ENCODE measurements around the gene MRGPRF. TPM values are rescaled to one million over a fixed set of nuclear protein-coding genes. Genes with fewer than 3 reads are reported as not detected.

The MRGPRF gene
- 18.9 TPM for polyA plus RNA-seq (ENCODE audit: insufficient read length)
- long read RNA-seq, donor 1, transcript MRGPRF-201 (3 exons, 2,295 nt): major isoform, 17 of 17 reads
- long read RNA-seq, donor 1, partial matches to known transcripts: 0 of 17 reads
- long read RNA-seq, donor 1, other reads (novel, unspliced or antisense): 0 of 17 reads
- long read RNA-seq, donor 2, transcript MRGPRF-201 (3 exons, 2,295 nt): major isoform, 10 of 10 reads
- long read RNA-seq, donor 2, partial matches to known transcripts: 0 of 10 reads
- long read RNA-seq, donor 2, other reads (novel, unspliced or antisense): 0 of 10 reads
- long read RNA-seq, donor 3, partial matches to known transcripts: 0 of 5 reads
- long read RNA-seq, donor 3, other reads (novel, unspliced or antisense): 0 of 5 reads
- long read RNA-seq, donor 4, partial matches to known transcripts: 0 of 1 reads
- long read RNA-seq, donor 4, other reads (novel, unspliced or antisense): 0 of 1 reads
- long read RNA-seq, donor 5, transcript MRGPRF-201 (3 exons, 2,295 nt): major isoform, 12 of 12 reads
- long read RNA-seq, donor 5, partial matches to known transcripts: 0 of 12 reads
- long read RNA-seq, donor 5, other reads (novel, unspliced or antisense): 0 of 12 reads
- long read RNA-seq, donor 6, transcript MRGPRF-201 (3 exons, 2,295 nt): major isoform, 10 of 11 reads
- long read RNA-seq, donor 6, partial matches to known transcripts: 0 of 11 reads
- long read RNA-seq, donor 6, other reads (novel, unspliced or antisense): 0 of 11 reads
- long read RNA-seq, donor 7, transcript MRGPRF-201 (3 exons, 2,295 nt): major isoform, 12 of 12 reads
- long read RNA-seq, donor 7, partial matches to known transcripts: 0 of 12 reads
- long read RNA-seq, donor 7, other reads (novel, unspliced or antisense): 0 of 12 reads
- long read RNA-seq, donor 8, transcript MRGPRF-201 (3 exons, 2,295 nt): major isoform, 5 of 5 reads
- long read RNA-seq, donor 8, partial matches to known transcripts: 0 of 5 reads
- long read RNA-seq, donor 8, other reads (novel, unspliced or antisense): 0 of 5 reads

GRCh38 chr11:69013009-69013951, at the start of gene MRGPRF:
Gene MRGPRF (minus strand): TSS chr11:69013246. CDS start chr11:69009901, 3,345 bp downstream.
- no peak for DNase-seq

- no peak for DNase-seq
These were observed 49.3 kb upstream of the MRGPRF start for GRCh38 chr11:69062169-69062855.

- no peak for DNase-seq
These were observed 48.6 kb upstream of the MRGPRF start for GRCh38 chr11:69061713-69062053.

GRCh38 chr11:69060806-69061712, 48.0 kb upstream of the MRGPRF start:
- no peak for DNase-seq

GRCh38 chr11:69059985-69060384, 46.9 kb upstream of the MRGPRF start:
- DNase-seq: no peak

- DNase-seq: no peak
These were observed 46.4 kb upstream of the MRGPRF start for GRCh38 chr11:69059429-69059828.

GRCh38 chr11:69058511-69059270, 45.6 kb upstream of the MRGPRF start:
- DNase-seq: no peak

- DNase-seq: no peak
These were observed 44.8 kb upstream of the MRGPRF start for GRCh38 chr11:69057801-69058200.

- DNase-seq: no peak
These were observed 44.2 kb upstream of the MRGPRF start for GRCh38 chr11:69057236-69057635.

- DNase-seq: no peak
These were observed 42.8 kb upstream of the MRGPRF start for GRCh38 chr11:69055598-69056516.

- no peak for DNase-seq
These were observed 42.2 kb upstream of the MRGPRF start for GRCh38 chr11:69055212-69055586.

- no peak for DNase-seq
These were observed 41.6 kb upstream of the MRGPRF start for GRCh38 chr11:69054397-69055211.

- DNase-seq: no peak
These were observed 40.7 kb upstream of the MRGPRF start for GRCh38 chr11:69053546-69054396.

- DNase-seq: no peak
These were observed 40.1 kb upstream of the MRGPRF start for GRCh38 chr11:69053169-69053477.

GRCh38 chr11:69052343-69053168, 39.5 kb upstream of the MRGPRF start:
- DNase-seq: no peak
